Mononuclear cell (primary cell): ENCODE measurements around the gene MAMLD1. TPM values are rescaled to one million over a fixed set of nuclear protein-coding genes. Genes with fewer than 3 reads are reported as not detected.
A peak's percentile ranks its signal among the peaks of the same experiment; 100 is the strongest.
"Not testable (repeated sequence)": the region's sequence is repeated elsewhere in the genome, so short reads cannot be mapped to it uniquely, and the experiment has no call there.

Experiments used
- H3K27me3 ChIP-seq: 2 replicates; pipeline ENCODE4 v1.6.0; 2011; ENCODE audit warnings: low read length, control low read depth; ENCODE audit not compliant: insufficient read depth
- H3K4me1 ChIP-seq: 2 replicates; pipeline ENCODE4 v1.5.1; 2011; ENCODE audit warnings: mild to moderate bottlenecking, low read length, control low read depth; ENCODE audit not compliant: insufficient read depth
- H3K4me3 ChIP-seq: 2 replicates; pipeline ENCODE4 v1.5.1; 2011; ENCODE audit warnings: mild to moderate bottlenecking, low read length, moderate library complexity
- H3K9me3 ChIP-seq: 2 replicates; pipeline ENCODE4 v1.5.1; 2011; ENCODE audit warnings: low read depth, mild to moderate bottlenecking, control low read depth, low read length
- total RNA-seq: library from RNA; depleted of rRNA; stranded (reverse); fragments of >200 nt; gene quantifications from one replicate; pipeline ENCODE4 v1.2.3, GENCODE V29; 2012

The MAMLD1 gene
- total RNA-seq, 1 donor: 0.10 TPM

DNA sequence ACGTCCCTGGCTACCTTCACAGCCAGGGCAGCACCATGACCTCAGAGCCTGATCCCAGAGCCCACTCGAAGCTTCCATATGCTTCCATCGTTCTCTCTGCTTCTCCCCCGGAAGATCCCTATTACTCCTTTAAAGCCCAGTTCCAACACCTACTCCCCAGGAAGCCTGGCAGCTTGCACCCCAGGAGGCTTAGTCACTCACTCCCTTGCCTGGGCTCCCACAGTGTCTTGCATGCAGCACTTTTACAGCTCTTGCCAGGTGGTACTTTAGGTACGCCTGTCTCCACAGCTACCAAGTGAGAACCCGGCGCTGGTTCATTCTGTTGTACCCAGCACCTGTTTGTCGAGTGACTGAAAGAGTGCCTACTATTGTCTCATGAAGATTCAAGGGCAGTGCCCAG, 24.5 kb upstream of the MAMLD1 start:
- no peaks in the 10 kb centered on the region for H3K4me1 ChIP-seq
- H3K9me3 ChIP-seq: no peaks in the 10 kb centered on the region
- no peaks in the 10 kb centered on the region for H3K27me3 ChIP-seq
- no peak overlapping the region for H3K4me3 ChIP-seq

DNA sequence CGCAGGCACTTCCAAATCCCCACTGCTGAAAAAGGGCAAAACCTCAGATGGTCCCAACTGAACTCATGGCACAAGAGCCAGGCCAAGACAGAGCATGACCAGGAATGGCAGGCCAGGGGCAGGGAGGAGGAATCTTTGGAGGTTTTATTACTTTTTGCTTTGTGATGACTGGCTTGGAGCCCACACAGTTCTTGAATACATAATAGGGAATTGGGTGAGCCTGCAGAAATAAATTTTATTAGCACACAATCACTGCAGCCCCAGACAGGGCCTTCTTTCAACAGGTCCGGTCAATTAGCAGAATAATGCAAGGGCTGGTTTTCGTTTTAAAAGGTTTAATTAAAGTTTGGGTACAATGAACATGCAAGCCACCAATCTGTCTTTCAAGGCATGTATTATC, 23.4 kb upstream of the MAMLD1 start:
- Histone ChIP-seq H3K9me3 (no peaks in the 10 kb centered on the region), H3K27me3 (no peaks in the 10 kb centered on the region), H3K4me1 (no peaks in the 10 kb centered on the region), H3K4me3 (no peak overlapping the region)

DNA sequence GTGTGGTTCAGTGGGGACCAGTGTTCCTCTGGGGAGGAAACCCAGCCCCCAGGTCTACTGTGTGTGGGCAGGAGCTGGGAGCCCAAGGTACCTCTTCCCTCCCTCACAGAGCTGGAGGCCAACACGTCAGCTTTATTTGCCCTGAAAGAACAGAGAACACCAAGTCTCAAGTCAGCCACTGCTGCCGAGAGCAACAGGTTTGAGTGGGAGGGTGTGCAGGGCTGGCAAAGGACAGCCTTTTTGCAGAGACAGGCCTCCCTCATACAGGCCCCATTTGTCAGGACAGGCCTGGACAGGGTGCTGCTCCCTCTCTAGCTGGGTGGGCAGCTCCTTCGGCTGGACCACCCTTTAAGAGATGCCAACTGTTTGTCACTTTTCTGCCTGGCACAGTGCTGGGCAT, 22.8 kb upstream of the MAMLD1 start:
- not testable (repeated sequence) for H3K27me3 ChIP-seq, H3K4me1 ChIP-seq, H3K4me3 ChIP-seq, H3K9me3 ChIP-seq

DNA sequence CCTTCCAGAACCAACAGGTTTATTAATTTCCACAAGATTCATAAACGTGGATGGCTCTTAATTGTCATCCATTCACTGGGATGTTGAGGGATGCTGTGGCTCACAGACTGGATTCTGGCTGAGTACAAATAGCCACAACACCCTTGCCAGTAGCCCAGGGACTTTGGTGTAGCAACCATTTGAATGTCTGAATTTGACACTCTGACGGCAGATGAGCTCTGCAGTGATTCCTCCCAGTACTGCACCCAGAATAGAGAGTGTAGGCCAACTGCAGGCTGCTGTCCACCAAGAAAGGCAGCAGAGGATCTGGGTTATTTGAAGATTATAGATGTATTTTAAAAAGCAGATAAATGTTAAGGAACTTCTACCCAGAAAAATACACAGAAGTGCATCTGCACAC, 15.6 kb upstream of the MAMLD1 start:
- Histone ChIP-seq H3K4me1 (no peaks in the 10 kb centered on the region), H3K27me3 (no peaks in the 10 kb centered on the region), H3K4me3 (no peak overlapping the region), H3K9me3 (no peaks in the 10 kb centered on the region)

DNA sequence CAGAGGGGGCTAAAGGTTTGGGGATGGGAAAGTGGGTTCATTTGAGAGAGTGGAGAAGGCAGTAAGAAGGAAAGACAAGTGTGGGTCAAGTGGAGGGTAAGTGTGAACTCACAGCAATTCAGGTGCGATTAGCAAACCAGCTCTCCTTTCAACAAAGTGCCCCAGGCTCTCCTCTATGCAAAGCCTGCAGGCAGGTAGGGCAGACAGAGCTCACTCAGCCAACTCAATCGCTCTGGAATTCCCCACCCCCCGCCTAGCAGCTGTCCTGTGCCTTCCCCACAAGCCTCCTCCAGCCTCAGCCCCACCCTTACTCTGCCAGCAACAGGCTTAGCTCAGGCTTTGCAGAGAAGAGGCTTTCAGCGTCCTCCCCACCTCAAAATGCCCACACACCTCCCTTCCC, 14.8 kb upstream of the MAMLD1 start:
- Histone ChIP-seq H3K4me3 (no peak overlapping the region), H3K9me3 (no peaks in the 10 kb centered on the region), H3K4me1 (no peaks in the 10 kb centered on the region), H3K27me3 (no peaks in the 10 kb centered on the region)

DNA sequence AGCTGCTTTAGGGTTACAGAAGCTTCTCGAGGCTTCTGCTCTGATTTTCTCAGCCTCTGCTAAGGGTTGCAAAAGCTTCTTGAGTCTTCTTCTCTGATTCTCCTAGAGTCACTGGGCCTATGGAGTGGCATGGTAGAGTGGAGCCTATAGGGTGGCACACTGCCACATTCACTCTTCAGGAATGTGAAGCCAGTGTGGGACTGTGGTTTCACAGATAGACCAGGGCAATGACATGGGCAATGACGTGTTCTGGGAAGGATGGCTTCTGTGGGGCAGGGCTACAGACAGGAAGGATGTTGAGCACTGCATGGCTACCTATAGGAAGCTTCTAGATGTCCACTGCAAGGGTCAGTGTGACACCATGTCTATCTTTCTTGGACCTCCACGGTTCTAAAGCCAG, 11.0 kb upstream of the MAMLD1 start:
- Histone ChIP-seq H3K4me1 (no peaks in the 10 kb centered on the region), H3K27me3 (no peaks in the 10 kb centered on the region), H3K9me3 (no peaks in the 10 kb centered on the region), H3K4me3 (no peak overlapping the region)

DNA sequence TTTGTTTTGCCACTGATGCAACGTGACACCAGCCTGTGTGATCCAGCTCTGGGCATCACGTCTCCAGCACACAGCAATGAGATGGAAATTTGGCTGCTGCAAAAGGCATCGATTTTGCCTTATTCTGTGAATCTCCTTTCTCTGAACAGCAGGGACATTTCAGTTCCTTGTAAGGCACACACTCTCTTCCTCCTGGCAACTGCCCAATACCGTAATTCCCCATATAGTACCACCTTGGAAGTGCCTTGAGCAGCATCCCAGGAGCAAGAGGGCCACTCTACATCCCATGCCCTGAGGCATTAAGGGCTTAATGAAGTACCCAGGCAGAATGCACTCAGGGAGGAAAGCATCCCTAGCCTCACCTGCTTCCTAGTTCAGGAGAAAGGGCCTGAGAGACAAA, 10.5 kb upstream of the MAMLD1 start:
- Histone ChIP-seq H3K27me3 (no peaks in the 10 kb centered on the region), H3K4me3 (no peak overlapping the region), H3K9me3 (no peaks in the 10 kb centered on the region), H3K4me1 (no peaks in the 10 kb centered on the region)

DNA sequence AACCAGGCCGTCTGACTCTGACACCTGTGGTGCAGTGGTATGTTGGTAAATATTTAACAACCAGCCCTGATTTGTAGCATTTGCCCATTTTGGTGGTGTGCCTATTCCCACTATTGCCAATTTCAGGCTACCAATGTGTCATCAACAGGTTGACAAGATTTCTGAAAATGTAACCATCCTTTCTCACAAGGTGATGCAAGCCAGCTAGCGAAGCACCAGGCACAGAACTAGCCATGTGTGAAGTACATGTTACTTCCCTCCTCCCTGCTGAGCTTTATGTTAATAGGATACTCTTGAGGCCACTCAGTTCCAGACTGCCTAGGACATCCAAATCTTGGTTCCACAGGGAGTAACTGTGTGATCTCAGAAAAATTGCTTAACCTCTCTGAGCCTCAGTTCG, 7.2 kb upstream of the MAMLD1 start:
- Histone ChIP-seq H3K27me3 (peaks cover under 1% of the 10 kb centered on the region), H3K9me3 (no peaks in the 10 kb centered on the region), H3K4me1 (no peaks in the 10 kb centered on the region), H3K4me3 (no peak overlapping the region)

DNA sequence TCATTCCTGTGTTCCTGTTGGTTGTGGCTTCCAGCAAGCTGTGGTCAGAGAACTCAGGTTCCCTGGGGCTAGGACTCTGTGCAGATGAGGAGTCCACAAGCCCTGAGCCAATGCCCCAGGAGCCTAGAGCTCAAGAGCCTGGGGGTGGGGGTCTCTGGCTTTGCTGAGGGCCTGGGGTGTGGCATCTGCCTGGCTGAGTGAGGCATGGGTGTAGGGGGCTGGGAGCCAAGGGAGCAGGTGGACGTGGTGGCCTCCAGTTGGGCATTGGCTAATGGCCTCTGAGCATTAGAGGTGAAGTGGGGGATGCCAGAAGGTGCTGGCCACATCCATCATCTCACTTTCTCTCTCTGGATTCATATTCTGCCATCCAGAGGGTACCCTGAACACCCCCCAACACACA, 5.3 kb upstream of the MAMLD1 start:
- H3K9me3 ChIP-seq: no peaks in the 10 kb centered on the region
- peaks cover 13% of the 10 kb centered on the region for H3K4me1 ChIP-seq
- peaks cover 8% of the 10 kb centered on the region for H3K27me3 ChIP-seq
- no peak overlapping the region for H3K4me3 ChIP-seq

DNA sequence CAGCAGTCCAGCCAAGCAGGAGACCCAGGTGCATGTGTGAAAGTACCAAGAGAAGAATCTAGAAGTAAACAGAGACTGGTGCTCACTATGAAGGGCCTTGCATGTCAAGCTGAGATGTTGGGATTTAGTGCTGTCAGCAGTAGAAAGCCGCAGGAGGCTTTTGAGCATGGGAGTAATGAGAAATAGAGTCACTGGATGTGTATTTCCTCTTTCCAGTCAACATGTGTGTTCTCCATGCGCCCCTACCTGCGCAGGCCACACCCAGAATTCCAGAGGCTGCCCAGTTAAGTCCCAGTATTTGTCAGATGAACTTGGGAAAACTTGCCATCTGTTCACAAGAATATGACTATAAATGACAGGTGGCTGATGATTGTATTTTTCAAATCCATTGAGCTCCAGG, 4.5 kb upstream of the MAMLD1 start:
- no peaks in the 10 kb centered on the region for H3K9me3 ChIP-seq
- H3K4me3 ChIP-seq: no peak overlapping the region
- H3K4me1 ChIP-seq: peaks cover 16% of the 10 kb centered on the region
- H3K27me3 ChIP-seq: peaks cover 8% of the 10 kb centered on the region

DNA sequence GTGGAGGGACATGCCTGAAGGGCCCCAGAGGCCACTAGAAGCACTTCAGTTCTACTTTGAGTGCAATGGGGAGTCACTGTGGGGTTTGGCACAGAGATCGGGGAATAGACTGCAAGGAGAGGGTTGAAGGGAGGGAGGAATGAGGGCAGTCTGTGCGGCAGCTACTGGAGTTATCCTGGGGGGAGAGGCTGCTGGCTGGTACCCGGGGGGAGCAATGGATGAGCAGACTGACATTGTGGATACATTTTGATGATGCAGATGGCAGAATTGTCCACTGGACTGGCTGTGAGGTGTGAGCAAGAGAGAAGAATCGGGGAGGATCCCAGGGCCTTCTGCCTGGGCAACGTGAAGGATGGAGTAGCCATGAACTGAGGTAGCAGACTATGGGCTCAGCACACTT, 2.8 kb upstream of the MAMLD1 start:
- Histone ChIP-seq H3K4me1 (peaks cover 23% of the 10 kb centered on the region), H3K9me3 (no peaks in the 10 kb centered on the region), H3K4me3 (no peak overlapping the region), H3K27me3 (peaks cover 8% of the 10 kb centered on the region)

DNA sequence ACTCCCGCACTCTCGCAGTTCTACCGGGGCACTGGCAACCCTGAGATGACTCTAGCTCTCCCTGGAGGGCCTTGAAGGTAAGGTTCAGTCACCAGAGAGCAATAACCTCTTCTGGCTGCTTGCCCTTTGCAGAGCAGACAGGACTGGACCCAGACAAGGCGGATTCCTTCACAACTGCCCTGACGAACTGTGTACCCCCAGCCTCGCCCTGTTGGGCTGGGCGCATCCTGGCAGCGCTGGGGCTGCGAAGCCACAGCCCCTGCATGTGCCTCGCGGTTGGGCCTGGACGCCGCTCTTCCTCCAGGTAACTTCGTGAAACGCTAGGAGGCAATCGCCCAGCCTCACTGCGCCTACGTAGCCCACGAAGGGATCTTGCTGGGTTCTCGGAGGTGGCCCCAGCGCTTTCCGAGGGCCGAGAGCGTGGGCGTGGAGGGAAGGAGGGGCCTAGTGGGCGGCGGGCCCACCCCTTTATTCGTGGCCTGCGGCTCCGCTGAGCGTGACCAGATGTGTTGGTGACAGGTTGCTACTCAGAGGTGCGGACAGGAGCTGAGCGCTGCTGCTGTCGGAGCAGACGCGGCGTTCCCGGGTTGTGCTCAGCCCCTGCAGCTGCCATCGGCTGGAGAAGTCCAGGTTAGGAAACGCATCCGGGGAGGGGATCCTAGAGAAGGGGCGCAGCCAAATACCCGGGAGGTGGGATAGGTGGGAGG, 1.9 kb upstream of the MAMLD1 start:
- Histone ChIP-seq H3K9me3 (no peaks in the 10 kb centered on the region), H3K4me3 (no peak overlapping the region)

DNA sequence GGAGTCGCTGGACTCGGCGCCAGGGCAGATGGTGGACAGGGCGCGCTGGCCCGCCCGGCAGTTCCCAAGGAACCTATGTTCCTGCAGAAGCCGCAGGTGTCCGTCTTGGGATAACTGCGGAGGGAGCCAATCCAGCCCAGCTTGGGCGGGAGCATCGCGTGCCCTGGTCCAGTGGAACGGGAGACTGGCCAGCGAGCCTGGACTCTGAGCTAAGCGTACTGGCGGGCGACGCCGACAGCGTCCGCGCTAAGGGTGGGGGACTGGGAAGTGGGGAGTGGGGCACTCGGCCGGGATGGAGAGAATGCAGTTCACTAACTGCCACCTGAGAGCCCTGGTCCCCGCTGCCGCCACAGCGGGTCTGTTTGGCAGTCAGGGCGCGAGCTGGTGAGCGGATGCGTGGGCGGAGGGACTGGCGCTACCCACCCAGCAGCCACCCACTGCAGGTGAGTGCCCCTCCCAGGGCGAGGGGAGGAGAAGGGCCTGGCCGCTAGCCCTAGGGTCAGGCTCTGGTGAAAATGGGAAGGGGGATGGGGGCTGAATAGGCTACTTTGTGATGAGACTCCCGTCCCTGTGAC, 1.3 kb upstream of the MAMLD1 start:
- H3K4me1 ChIP-seq: peaks cover 35% of the 10 kb centered on the region
- H3K4me3 ChIP-seq: no peak overlapping the region
- H3K9me3 ChIP-seq: no peaks in the 10 kb centered on the region
- peaks cover 8% of the 10 kb centered on the region for H3K27me3 ChIP-seq

More for the DNA sequence above, 1.9 kb upstream of the MAMLD1 start:
- H3K4me1 ChIP-seq: peaks cover 31% of the 10 kb centered on the region
- peaks cover 8% of the 10 kb centered on the region for H3K27me3 ChIP-seq

DNA sequence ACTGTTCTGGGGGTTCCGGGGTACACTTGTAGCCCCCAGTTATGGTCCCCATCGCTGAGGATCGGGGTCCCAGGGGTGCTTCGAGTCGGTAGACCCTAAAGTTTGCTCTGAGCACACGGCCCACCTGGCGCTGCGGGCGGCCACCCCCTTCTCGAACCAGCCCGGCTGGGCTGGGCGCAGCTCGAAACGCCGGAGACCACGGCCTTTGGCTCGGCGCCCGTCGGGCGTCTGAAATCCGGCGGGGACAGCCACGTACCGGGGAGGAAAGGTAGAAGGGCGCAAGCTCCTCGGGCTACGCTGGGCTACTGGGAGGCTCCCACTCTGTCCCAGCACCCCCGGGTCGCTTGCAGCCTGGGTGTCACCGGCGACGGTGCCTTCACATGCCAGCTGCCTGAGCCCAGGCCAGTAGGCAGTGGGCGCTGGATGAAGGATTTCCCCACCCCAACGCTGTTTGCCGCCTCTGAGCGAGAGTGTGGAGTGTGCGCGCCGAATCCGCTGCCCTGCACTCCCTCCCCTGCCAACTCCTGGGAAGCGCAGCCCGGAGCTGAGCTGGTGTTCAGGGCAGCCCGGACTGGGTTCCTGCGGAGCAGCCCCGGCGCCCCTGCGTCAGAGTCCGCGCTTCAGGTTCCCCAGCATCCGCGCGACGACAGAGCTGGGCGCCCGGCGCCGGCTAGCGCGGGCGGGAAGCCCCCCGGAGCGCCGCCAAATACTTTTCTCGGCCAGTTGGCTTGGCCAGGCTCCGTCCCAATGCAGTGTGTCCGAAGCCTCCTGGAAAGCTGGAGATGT, 637 bp downstream of the MAMLD1 start:
- Histone ChIP-seq H3K4me1 (peaks cover 35% of the 10 kb centered on the region), H3K9me3 (no peaks in the 10 kb centered on the region), H3K4me3 (peak overlapping the region; percentile 32), H3K27me3 (peaks cover 8% of the 10 kb centered on the region)

DNA sequence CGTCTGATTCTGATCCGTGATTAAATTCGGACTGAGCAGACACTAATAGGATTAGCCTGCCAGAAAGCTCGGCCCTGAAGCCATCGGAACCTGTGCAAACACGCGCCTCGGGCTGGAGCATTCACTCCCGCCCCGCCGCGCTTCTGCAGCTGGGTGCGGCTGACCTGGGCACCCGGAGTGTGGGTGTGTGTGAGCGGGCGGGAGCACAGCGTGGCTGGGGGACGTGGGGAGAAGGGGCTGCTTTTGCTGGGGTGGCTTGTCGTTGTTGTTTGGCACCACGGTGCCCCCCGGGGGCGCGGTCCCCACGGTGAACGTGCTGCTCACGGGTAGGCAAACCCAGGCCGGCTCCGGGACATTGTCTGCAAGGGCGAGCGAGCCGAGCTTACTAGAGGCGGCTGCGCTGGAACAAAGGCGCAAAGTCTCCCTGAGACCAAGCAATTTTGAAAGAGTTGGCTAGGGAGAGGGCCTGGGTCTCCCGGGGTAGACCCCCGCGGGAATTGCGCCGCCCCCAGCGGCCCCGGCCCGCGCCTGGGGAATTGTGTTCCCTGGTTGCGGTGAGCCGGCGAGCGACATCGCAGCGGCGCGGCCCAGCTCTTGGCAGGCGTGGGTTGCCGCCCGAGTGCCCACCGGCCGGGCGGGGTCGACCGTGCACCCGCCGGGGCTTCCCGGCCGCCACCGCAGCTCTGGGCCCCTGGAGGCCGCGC, 1.4 kb downstream of the MAMLD1 start:
- H3K4me1 ChIP-seq: peaks cover 35% of the 10 kb centered on the region
- peaks cover 8% of the 10 kb centered on the region for H3K27me3 ChIP-seq
- H3K9me3 ChIP-seq: no peaks in the 10 kb centered on the region
- H3K4me3 ChIP-seq: peak overlapping the region; percentile 32
